Transverse colon (tissue), 4 donors: ENCODE measurements around the gene PHLDA3. TPM values are rescaled to one million over a fixed set of nuclear protein-coding genes. Genes with fewer than 3 reads are reported as not detected.

Source experiments
- DNase-seq: peaks from one replicate; pipeline ENCODE4 v3.0.0-alpha.2; 2019
- H3K27ac ChIP-seq, 4 donors: fragments of 200-600 bp; sonication (generic); 2 replicates each; pipeline ENCODE4 v1.5.1; 2016 to 2018; ENCODE audit warnings: inconsistent platforms in 4 of 4
- H3K27me3 ChIP-seq: fragments of 200-600 bp; sonication (generic); 2 replicates; pipeline ENCODE4 v1.5.1; 2017; ENCODE audit warnings: inconsistent platforms
- H3K36me3 ChIP-seq, 4 donors: fragments of 200-600 bp; sonication (generic); 2 replicates each; pipeline ENCODE4 v1.5.1; 2017 to 2019; ENCODE audit warnings: inconsistent platforms in 4 of 4
- H3K4me1 ChIP-seq, 4 donors: fragments of 200-600 bp; sonication (generic); 2 replicates each; pipeline ENCODE4 v1.5.1; 2017 to 2020; ENCODE audit warnings: inconsistent platforms in 4 of 4
- H3K4me3 ChIP-seq, 4 donors: fragments of 200-600 bp; sonication (generic); 1 replicate in 1 of 4; 2 replicates in 3 of 4; pipeline versions ENCODE4 v1.5.1 to v1.6.1; 2017 to 2019; ENCODE audit warnings: inconsistent platforms in 4 of 4
- H3K9me3 ChIP-seq, 2 donors: fragments of 200-600 bp; sonication (generic); 2 replicates each; pipeline ENCODE4 v1.5.1; 2017 to 2019; ENCODE audit warnings: inconsistent platforms in 2 of 2
- CTCF ChIP-seq, 5 experiments: fragments of 200-600 bp in 3 of 5; fragments of 450-650 bp in 2 of 5; sonication (generic) in 3 of 5; IDR thresholded peaks; 1 replicate in 2 of 5; 2 replicates in 3 of 5; pipeline ENCODE4 v1.5.1; 2016 to 2017; ENCODE audit warnings: antibody characterized with exemption in 5 of 5, inconsistent platforms in 3 of 5, mild to moderate bottlenecking in 2 of 5, moderate library complexity in 1 of 5
- EP300 ChIP-seq: sonication (generic); formaldehyde crosslinking; IDR thresholded peaks from one replicate; pipeline ENCODE4 v1.6.1; 2017; ENCODE audit warnings: antibody characterized with exemption, low read depth
- POLR2A ChIP-seq: fragments of 450-650 bp; IDR thresholded peaks from one replicate; pipeline ENCODE4 v1.6.1; 2016; ENCODE audit warnings: antibody characterized with exemption, mild to moderate bottlenecking, moderate library complexity
- POLR2AphosphoS5 ChIP-seq, 3 donors: sonication (generic); formaldehyde crosslinking; IDR thresholded peaks; one replicate each; pipeline ENCODE4 v1.6.1; 2016; ENCODE audit warnings: antibody characterized with exemption in 3 of 3
- WGBS, 2 donors: methylation state at CpG; one replicate each; pipeline ENCODE4 v1.1.5; 2018; ENCODE audit warnings: low coverage in 1 of 2; 5-methylcytosine and 5-hydroxymethylcytosine counted together
- in situ Hi-C, 4 donors: fragments of 200-750 bp; cut with MboI; loops; one replicate each; pipeline versions ENCODE4 v1.15.0 to v1.15.1; 2017; ENCODE audit warnings: low sequenced_read_pairs in 3 of 4, low pct_ligation_motif_present in 1 of 4, low pct_unique_long_range_greater_than_20kb in 1 of 4
- intact Hi-C: fragments of 100-400 bp; cut with DNase I; formaldehyde crosslinking; loops from one replicate; pipeline ENCODE4 v1.15.1; 2023; ENCODE audit warnings: low total_unique reads
- total RNA-seq, 4 donors: library from RNA; depleted of rRNA; stranded (reverse); fragments of >200 nt; gene quantifications; one replicate each; pipeline ENCODE4 v1.1.0, GENCODE V29; 2016

The PHLDA3 gene
- total RNA-seq, 4 donors from 2014 or later: 19.4 to 47.6 (median 31.5) TPM

GRCh38 chr1:201456499-201457309, 12.3 kb downstream of the PHLDA3 start:
- DNase-seq: peak; percentile 61
- Histone ChIP-seq H3K27ac (peak overlapping the region; percentile 67 to 85 (median 78)), H3K4me1 (peaks cover 5 to 38% (median 14%) of the 10 kb centered on the region in 4 donors), H3K4me3 (no peak overlapping the region), H3K9me3 (no peaks in the 10 kb centered on the region), H3K36me3 (no peaks in the 10 kb centered on the region), H3K27me3 (no peaks in the 10 kb centered on the region)
- in situ Hi-C loops (no loop called here), intact Hi-C loops (loop anchor here (5.0 kb wide), 1 partner anchor 1711 kb away; no protein-coding TSS in a partner anchor)
- no peak for TF ChIP-seq EP300
- TF ChIP-seq CTCF (IDR thresholded peaks at IDR 0.05): no peak
- no peak for TF ChIP-seq POLR2A
- TF ChIP-seq POLR2AphosphoS5 (IDR thresholded peaks at IDR 0.05): peak; percentile 46 to 73 (median 72)
- WGBS, 2 donors: 63% methylated on average over 7 to 11 of the region's 11 CpGs

GRCh38 chr1:201455098-201455497, 13.9 kb downstream of the PHLDA3 start:
- intact Hi-C loops (loop anchor here (5.0 kb wide), 1 partner anchor 1712 kb away; no protein-coding TSS in a partner anchor), in situ Hi-C loops (no loop called here)

GRCh38 chr1:201454608-201455007, 14.4 kb downstream of the PHLDA3 start:
- TF ChIP-seq EP300: no peak
- no peak for TF ChIP-seq POLR2AphosphoS5 (IDR thresholded peaks at IDR 0.05)
- TF ChIP-seq CTCF (IDR thresholded peaks at IDR 0.05): no peak
- TF ChIP-seq POLR2A: no peak
- intact Hi-C loops: loop anchor here (5.0 kb wide), 1 partner anchor 1713 kb away; no protein-coding TSS in a partner anchor
- in situ Hi-C loops: no loop called here
- WGBS, 2 donors: 75 to 81% methylated on average over 2 to 4 of the region's 4 CpGs
- H3K9me3 ChIP-seq: no peaks in the 10 kb centered on the region
- H3K27ac ChIP-seq: no peak overlapping the region
- H3K36me3 ChIP-seq: no peaks in the 10 kb centered on the region
- H3K4me1 ChIP-seq: peaks cover 5 to 37% (median 12%) of the 10 kb centered on the region in 4 donors
- no peak for DNase-seq
- H3K27me3 ChIP-seq: no peaks in the 10 kb centered on the region
- H3K4me3 ChIP-seq: no peak overlapping the region

More at GRCh38 chr1:201455098-201455497, 13.9 kb downstream of the PHLDA3 start:
- H3K27me3 ChIP-seq: no peaks in the 10 kb centered on the region
- H3K36me3 ChIP-seq: no peaks in the 10 kb centered on the region
- H3K27ac ChIP-seq: peak overlapping the region in 1 of 4 donors; percentile 79
- TF ChIP-seq EP300: no peak
- TF ChIP-seq POLR2AphosphoS5 (IDR thresholded peaks at IDR 0.05): no peak
- TF ChIP-seq CTCF (IDR thresholded peaks at IDR 0.05): no peak
- no peak for TF ChIP-seq POLR2A
- DNase-seq: no peak
- peaks cover 5 to 34% (median 12%) of the 10 kb centered on the region in 4 donors for H3K4me1 ChIP-seq
- no peak overlapping the region for H3K4me3 ChIP-seq
- WGBS, 2 donors: 80% methylated on average over 6 of the region's 6 CpGs; no CpG with 5 or more reads in 1 of the 2 donors
- H3K9me3 ChIP-seq: no peaks in the 10 kb centered on the region

GRCh38 chr1:201452866-201453265, 16.1 kb downstream of the PHLDA3 start:
- WGBS, 2 donors: 70 to 72% methylated on average over 4 of the region's 4 CpGs
- TF ChIP-seq POLR2AphosphoS5 (IDR thresholded peaks at IDR 0.05) (no peak), EP300 (no peak), POLR2A (no peak), CTCF (IDR thresholded peaks at IDR 0.05) (no peak)
- Histone ChIP-seq H3K4me3 (no peak overlapping the region), H3K4me1 (peaks cover 10 to 45% (median 16%) of the 10 kb centered on the region in 4 donors), H3K36me3 (no peaks in the 10 kb centered on the region), H3K9me3 (no peaks in the 10 kb centered on the region), H3K27ac (no peak overlapping the region), H3K27me3 (no peaks in the 10 kb centered on the region)
- intact Hi-C loops (no loop called here), in situ Hi-C loops (no loop called here)
- DNase-seq: no peak
